PFSK-1 (cell line): Measurements from ENCODE around the gene CEP89.

ENCODE experiments used
- REST ChIP-seq, 2 experiments: IDR thresholded peaks; 2 replicates each; pipeline versions ENCODE4 v1.6.1 to v1.8.0; 2011 to 2012; ENCODE audit warnings: low read depth in 2 of 2, low read length in 2 of 2, control low read depth in 1 of 2, inconsistent platforms in 1 of 2, mild to moderate bottlenecking in 1 of 2, moderate library complexity in 1 of 2; ENCODE audit not compliant: insufficient read depth in 1 of 2
- SIN3A ChIP-seq: IDR thresholded peaks from 2 replicates; pipeline ENCODE4 v1.6.1; 2012; ENCODE audit warnings: mild to moderate bottlenecking, low read length, moderate library complexity, borderline replicate concordance; ENCODE audit not compliant: insufficient read depth
- TAF1 ChIP-seq: IDR thresholded peaks from 2 replicates; pipeline ENCODE4 v1.6.1; 2012; ENCODE audit warnings: low read length, control low read depth, borderline replicate concordance; ENCODE audit not compliant: insufficient read depth

DNA sequence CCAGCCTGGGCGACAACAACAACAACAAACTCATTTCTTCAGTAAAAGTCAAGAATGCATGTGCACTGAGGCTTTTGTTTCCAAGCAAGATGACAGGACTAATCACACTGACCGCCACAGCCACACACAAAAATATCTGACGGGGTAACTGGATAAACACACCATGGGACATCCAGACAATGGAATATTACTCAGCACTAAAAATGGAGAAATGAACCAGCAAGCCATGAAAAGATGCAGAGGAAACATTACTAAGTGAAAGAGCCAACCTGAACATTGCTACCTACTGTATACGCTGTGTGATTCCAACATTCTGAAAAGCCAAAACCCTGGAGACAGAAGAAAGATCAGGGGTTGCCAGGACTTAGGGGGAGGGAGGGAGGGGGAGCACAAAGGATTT is 37.0 kb upstream of the CEP89 start:
- TF ChIP-seq REST (IDR thresholded peaks at IDR 0.05; ENCODE audit: insufficient read depth in 1 of 2, low read depth in 2 of 2, low read length in 2 of 2) (no peak), SIN3A (no peak), TAF1 (no peak)
